GM21367 (cell line): ENCODE data around the gene NEO1.

Experiments used
- ATAC-seq: cut with Tn5 transposase; IDR thresholded peaks from one replicate; pipeline ENCODE4 v1.9.1; 2021; ENCODE audit not compliant: unreplicated experiment

The NEO1 gene

DNA sequence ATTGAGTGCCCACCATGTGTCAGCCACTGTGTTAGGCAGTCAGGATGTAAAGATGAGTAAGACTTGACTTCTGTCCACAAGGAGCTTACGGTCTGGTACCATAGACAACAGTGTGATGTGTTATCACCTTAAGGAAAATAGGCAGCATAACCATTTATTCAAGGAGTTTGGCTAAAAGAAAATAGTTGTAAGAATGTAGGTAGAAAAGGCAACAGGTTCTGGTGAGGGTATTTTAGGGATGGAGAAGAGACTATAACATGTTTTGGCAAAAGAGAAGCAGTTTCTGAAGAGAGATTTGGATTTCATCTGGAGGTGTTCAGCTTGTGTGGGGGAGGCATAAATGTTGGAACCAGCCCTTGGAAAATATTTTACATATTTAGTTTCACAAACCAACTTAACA is 194.6 kb downstream of the NEO1 start:
- ATAC-seq: no peak

DNA sequence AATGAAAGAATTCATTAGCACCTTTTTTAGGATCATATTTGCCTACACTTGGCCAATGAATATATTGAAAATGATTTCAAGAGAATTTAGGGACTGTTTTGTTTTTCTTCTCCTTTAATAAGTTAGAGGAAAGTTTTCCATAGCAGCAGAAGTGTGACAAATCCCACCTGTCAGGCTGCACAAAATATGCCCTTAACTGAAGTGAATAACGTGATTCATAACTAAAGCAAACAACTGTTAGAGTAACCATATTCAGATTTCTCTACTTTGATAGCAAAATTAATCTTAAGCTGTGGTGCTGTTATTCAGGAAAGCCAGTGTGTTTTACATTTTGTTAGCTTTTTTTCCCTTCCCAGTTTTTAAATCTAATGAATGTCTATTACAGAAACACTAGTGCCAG is 195.1 kb downstream of the NEO1 start:
- ATAC-seq: no peak

DNA sequence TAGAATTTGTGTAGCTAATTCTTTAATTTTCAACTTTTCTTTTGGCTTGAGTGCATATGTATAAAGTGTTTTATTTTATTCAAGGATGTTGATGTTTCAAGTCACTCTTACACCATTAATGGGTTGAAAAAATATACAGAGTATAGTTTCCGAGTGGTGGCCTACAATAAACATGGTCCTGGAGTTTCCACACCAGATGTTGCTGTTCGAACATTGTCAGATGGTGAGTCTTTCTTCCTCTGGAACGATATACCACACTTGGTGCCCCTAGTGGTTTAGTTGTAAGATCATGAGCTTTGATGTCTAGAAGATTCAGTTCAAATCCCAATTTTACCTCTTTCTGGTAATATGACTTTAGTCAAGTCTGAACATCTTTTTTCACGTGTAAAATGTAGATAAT is 197.2 kb downstream of the NEO1 start:
- ATAC-seq: no peak

DNA sequence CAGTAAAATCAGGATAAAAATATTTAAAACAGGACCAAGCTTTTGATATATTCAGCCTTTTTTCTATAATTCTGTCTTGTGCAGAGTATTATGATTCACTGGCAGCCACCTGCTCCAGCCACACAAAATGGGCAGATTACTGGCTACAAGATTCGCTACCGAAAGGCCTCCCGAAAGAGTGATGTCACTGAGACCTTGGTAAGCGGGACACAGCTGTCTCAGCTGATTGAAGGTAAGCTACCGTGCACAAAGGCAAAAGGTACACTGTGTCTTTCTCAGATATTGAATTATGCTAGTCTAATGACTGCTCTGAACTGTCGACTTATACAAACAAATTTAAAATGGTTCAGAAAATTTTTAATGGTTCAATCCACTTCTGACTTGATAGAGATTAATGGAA is 202.3 kb downstream of the NEO1 start:
- no peak for ATAC-seq

DNA sequence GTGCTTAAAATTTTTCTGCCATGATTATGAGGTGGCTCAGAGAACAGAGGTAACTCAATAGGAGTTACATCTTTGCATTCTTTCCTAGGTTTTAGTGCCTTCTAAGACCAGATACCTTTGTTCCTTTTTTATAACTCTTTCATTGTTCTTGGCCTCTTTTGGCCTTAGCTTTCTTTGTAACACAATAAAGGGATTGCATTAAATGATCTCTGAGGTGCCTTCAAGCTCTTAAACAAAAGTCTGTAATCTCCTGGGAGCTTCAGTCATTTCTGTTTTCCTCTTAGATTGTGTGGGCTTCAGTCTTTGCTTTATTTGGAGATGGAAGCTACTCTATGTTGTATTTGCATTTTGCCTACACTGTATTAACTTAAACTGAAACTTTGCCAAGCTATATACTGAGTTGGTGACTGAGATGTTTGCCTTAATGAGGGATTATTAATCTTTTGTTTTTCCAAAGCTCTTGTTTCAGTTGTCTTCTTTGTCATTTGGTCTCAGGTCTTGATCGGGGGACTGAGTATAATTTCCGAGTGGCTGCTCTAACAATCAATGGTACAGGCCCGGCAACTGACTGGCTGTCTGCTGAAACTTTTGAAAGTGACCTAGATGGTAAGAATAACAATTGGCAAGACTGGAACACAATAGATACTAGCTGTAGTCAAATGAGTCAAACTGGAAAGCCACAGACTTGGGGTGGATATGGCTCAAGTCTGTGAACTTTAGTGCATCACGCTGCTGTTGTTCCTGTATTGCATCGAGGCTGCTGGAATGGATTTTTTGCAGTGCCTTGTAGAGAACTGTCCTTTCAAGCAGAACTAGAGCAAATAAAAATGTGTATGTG is 206.2 kb downstream of the NEO1 start:
- no peak for ATAC-seq

DNA sequence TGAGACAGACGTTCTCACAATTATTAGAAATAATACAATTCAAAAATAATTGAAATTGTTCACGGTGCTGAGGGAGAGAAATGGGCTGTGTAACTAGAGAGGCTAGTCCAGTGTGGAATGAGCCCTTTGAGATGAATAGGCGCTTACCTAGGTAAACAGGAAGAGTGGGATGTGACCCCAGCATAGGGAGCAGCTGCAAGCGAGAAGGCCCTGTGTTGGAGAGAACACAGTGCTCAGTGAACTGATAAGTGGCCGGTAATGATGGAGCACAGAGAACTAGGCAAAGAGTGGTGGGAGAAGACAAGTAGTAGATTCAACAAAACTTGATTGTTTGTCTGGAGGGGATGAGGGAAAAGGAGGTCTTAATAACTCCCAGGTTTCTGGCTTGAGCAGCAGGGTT is 212.6 kb downstream of the NEO1 start:
- no peak for ATAC-seq

DNA sequence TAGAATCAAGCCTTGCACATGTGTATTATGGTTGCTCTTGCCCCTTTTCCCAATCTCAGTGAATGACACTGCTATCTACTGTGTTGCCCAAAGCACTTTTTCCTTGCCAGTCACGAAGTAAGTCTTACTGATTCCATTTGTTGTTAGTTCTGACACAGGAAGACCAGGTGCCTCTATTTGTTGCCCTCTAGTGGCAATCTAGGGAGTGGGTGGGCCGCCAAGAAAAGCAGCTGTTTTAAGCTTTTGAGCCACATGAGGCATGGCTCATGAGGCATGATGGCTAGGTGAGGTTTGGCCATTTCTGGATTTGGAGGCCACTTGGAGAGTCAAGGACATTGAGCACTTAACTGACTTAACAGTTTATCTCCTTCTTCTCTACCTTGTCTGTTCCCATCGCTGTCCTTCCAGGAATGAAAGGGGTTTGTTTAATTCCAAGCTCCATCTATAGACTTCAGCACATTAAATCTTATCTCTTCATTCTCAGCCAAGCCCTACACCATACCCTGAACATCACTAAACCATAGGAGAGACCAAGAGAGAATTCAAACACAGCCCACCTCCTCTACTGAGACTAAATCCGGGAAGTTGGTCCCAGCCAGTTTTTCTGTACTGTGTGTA is 213.4 kb downstream of the NEO1 start:
- ATAC-seq: no peak

DNA sequence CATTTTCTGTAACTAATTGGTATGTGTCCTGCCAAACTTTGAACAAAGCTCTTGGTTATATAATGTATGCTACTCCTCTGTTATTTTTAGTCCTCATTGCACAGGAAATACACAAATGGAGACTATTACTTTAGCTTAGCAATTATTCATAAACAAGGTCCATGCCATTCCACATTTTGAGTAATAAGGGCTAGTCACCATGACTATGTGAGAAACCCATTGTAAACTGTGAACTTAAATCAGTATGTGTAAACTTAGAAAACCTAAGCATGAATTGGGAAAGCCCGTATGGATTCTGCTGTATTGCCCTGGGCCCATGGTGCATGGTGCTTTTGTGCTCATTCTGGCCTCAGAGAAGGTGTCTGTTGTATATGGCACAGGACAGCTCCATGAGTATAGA is 216.2 kb downstream of the NEO1 start:
- ATAC-seq: no peak

DNA sequence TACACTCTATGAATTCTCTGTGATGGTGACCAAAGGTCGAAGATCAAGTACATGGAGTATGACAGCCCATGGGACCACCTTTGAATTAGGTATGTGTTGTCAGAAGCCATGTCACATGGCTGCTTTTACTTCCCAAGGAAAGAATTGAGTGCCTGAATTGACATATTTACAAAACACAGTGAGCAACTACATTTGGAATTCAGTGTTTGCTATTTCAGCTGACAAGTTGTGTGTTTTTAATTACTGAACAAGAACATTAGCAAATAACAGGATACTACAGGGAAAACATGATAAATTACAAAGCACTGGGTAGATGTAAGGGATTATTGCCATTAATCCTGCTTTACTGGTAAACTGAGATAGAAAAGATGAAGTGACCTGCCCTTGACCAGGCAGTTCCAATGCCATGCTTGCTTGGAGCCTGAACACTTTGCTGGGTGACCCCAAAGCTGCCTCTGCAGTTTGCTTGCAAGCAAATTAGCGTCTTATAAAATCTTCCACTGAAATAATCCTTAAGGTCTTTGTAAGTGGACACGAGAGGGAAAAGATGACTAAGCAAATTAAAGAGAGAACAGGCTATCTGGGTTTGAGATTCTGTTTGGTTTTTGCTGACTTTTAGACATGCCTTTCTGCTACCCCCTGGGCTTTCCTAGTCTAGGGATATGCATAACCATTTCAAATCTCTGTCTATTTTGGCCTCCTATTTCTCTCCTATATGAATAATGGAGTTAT is 218.3 kb downstream of the NEO1 start:
- ATAC-seq: no peak

DNA sequence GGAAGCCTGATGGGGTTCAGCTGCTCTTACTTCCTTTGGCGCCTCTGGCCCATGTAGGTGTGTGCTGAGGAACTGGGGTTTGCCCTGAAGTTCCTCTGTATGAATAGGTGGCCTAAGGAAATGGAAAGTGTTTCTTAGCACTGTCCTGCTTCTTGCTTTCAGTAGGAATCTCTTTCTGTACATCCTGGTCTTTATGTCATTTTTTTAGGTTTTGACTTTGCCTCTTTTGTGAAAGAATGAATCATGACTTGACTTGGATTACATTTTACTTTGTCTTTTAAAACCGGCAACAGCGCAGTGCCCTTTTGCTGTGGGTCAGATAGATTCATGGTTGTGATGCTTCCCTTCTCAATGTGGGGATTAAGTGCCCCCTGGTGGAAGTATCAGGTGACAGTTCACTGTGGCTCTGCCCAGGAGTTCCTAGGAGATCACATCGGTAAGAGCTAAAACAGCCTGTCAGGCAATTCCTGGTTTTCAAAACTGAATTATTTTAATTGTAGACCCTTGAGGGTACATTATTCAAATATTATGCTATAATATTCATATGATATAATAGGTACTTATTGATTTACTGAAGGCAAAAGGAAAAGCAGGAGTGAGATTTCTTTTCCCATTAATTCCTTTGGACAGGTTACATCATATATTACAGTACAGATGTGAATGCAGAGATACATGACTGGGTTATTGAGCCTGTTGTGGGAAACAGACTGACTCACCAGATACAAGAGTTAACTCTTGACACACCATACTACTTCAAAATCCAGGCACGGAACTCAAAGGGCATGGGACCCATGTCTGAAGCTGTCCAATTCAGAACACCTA is 221.1 kb downstream of the NEO1 start:
- ATAC-seq: no peak

DNA sequence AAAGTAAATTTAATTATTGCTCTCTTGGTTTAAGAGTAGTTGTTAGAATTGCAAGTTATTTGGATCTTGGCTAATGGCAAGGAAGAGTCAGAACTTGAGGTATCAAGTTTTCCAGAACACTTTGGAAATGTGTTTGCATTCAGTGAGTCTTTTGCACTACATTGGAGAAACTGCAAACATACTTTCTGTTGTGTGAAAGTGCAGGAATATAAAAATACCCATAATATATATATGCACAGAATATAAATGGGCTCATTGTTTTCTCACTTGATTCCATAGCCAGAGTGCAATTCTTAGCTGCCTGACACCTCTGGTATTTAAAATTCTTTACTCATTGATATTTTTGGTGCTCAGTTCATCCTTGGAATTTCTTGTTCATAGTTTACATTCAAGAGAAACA is 223.6 kb downstream of the NEO1 start:
- ATAC-seq: no peak

DNA sequence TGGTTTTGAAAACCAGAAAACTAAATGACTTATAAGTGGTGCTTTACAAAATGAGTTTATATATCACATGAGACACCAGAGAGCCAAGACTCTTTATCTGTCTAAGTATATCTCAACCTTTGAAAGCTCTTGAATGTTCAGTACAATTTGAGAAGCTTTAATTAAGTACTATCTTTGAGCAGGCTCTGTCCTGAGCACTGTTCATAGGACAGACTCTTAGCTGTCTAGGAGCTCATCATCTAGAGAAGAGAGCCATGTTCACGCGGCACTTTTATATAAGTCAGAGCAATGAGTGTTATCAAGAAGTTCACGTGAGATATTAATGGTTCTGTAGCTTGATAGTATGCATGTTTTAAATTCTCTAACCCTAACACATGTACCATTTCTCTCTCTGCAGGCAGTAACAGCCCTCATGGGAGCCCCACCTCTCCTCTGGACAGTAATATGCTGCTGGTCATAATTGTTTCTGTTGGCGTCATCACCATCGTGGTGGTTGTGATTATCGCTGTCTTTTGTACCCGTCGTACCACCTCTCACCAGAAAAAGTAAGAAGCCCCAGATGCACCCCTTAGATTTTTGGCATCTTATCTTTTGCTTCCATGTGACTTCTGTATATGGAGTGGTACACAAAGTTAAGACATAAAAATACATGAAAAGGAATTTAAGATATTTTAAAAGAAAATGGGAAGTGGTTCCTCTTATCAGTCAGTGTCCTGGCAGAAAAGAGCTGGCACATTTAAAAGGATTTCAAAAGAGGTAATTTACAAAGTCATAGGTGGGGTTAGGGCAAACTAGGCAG is 230.5 kb downstream of the NEO1 start:
- ATAC-seq: no peak

DNA sequence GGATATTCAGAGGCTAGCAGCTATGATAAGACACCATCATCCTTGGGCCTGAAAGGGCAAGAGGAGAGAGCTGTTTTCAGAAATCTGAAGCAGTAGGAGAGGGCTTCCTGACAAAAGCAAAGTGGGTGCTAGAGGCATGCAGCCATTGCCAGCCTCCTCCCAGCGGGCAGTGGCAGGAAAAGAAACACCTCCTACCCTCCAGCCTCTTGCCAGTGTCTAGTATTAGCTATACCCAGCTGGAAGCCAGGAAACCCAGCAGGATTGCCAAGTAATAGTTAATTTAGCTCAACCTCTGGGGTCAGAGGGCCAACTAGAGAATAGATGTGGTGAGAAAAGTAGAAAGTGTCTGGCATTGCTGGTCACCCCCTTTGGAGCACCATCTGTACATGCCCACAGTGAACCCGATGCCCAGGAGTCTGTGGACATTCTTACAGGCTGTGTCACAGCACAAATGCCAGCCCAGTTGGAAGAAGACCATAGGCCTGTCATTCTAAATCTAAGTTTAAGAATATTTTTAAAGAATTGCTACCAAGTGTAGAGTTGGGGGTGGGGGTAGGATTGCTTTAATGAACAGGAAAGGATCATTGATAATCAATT is 231.2 kb downstream of the NEO1 start:
- ATAC-seq: no peak

DNA sequence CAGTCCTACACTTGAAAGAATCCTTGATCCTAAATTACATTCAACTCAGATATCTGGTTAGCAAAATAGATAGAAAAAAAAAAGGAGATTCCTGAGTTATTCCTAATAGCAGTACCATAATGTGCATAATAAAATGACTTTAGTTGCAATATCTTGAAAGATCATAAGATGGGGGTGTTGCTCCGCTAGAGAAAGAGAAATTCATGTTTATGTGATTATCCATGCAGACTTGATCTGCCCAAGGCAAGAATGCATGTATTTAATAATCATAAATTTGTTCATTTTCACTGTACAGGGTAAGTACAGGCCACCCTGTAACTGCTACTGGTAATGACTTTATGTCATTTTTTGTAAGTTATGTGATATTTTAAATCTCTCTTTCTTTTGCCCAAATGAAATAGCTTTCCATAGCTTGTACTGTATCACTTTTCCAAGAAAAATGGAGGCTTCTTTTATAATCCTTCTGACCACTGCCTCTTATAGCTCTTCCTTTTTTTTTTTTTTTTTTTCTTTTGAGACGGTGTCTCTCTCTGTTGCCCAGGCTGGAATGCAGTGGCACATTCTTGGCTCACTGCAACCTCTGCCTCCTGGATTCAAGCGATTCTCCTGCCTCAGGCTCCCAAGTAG is 231.9 kb downstream of the NEO1 start:
- ATAC-seq: no peak

DNA sequence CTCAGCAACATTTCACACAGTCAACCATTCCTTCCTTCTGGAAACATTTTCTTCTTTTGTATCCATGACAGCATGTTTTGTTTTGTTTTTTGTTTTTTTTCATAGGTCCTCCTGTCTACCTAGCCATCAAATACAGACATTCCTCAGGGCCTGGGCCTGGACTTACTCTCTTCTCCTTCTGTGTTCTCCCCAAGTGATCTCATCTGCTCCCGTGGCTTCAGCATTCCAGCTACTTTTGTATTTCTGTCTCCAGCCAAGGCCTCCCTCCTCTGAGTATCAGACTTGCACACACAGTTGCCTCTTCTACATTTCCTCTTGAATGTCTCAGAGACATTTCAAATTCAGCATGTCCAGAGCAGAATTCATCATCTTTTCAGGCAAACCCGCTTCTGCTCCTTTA is 234.0 kb downstream of the NEO1 start:
- no peak for ATAC-seq

DNA sequence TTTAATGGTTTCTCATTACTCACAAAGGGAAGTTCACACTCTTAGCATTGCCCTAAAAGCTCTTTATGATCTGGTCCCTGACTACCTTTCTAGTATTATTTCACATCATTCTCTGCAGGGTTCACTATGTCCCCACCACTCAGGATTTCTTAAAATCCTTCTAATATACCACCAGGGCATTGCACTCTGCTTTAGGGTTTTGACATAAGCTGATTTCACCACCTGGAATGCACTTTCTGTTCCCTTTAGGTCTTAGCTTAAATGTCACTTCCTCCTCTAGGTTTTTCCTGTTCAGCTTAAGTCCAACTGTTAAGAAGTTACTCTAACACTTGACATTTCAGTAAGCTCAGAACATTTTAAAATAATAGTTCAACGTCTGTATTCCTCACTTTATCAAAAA is 234.8 kb downstream of the NEO1 start:
- no peak for ATAC-seq

DNA sequence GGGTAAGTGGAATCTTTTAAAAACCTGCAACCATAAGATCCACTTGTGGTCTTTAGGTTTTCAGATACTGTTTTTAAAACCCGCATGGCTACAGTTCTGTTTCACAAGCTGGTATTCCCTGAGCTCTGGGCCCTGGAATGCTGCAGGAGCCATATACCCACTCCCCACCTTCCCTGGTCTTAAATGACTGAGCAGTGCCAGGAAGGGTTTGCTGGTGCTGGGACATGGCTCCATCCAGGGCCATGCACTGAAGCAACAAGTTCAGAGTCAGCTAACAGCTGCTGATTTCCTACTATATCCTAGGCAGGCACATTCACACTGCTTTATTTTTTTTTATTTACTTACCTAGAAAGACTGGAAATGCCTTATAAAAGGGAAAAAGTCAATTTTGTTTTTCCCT is 239.2 kb downstream of the NEO1 start:
- ATAC-seq: no peak

DNA sequence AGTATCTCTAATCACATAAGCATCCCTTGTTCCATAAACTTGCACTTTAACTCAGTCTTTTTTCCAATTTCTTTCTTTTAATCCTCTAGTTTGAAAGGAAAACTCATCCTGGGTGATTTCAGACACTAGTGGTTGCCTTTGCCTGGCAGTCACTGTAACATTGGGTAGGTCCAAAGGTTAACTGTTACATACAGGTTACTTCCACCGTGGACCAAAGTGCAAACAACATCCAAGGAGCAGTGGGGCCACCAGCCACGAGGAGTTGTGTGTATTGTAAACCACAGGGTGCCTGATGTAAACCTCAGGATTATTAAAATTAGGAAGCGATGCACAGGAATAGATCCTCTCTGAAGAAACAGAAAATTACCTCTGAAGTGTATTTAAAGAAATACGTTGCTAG is 241.5 kb downstream of the NEO1 start:
- ATAC-seq: no peak

DNA sequence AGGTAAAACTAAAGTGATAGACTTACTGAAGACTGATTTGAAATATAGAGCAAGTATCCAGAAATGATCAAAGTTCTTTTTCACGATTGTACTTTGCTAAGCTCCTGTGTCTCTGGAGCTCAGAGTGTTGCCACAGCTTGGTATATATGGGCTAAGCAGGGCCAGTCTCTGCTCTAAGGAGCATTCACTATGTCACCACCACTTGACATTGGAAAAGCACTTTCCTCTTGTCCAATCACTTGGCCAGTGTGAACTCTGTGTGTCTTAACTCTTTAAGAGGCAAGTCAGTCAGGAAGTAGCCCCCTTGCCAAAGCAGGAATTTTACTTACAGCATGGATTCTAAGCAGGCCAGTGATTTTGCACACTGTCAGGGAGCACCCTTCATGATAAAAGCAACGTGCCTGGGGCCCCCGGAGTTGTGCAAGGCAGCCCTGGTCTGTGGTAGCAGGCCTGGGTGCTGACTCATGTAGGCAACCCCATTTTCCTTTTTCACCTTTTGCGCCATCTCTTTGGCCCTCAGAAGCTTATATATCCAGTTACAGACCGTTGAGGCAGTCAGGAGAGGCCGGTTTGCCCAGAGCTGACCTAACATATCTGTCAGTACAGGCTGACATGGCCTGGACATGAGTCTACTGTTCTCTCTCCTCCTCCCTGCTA is 243.5 kb downstream of the NEO1 start:
- ATAC-seq: no peak
